CD14-positive monocyte (primary cell): ENCODE data around the gene LRRN4. TPM values are rescaled to one million over a fixed set of nuclear protein-coding genes. Genes with fewer than 3 reads are reported as not detected.

ENCODE experiments used
- DNase-seq, 3 donors: peaks; one replicate each; pipeline ENCODE4 v3.0.0-alpha.2; 2011 to 2022
- H2AFZ ChIP-seq: 2 replicates; pipeline ENCODE4 v1.6.0; 2012; ENCODE audit warnings: mild to moderate bottlenecking, low read depth, low read length, inconsistent platforms; ENCODE audit not compliant: insufficient read depth, poor library complexity, severe bottlenecking
- H3K27ac ChIP-seq, 2 donors: 1 replicate in 1 of 2; 2 replicates in 1 of 2; pipeline ENCODE4 v1.5.1; 2012 to 2013; ENCODE audit warnings: low read length in 2 of 2, control low read depth in 1 of 2, inconsistent platforms in 1 of 2, low read depth in 1 of 2, mild to moderate bottlenecking in 1 of 2
- H3K27me3 ChIP-seq, 2 donors: one replicate each; pipeline versions ENCODE4 v1.6.0 to v1.6.1; 2011 to 2013; ENCODE audit warnings: low read length in 2 of 2; ENCODE audit not compliant: control insufficient read depth in 2 of 2, insufficient read depth in 2 of 2
- H3K36me3 ChIP-seq, 2 donors: replicated peaks in 1 of 2; 1 replicate in 1 of 2; 2 replicates in 1 of 2; pipeline versions ENCODE4 v1.5.1 to v1.6.1; 2012 to 2013; ENCODE audit warnings: low read length in 2 of 2, control low read depth in 1 of 2, inconsistent platforms in 1 of 2, mild to moderate bottlenecking in 1 of 2; ENCODE audit not compliant: insufficient read depth in 2 of 2, control insufficient read depth in 1 of 2
- H3K4me1 ChIP-seq, 2 donors: 1 replicate in 1 of 2; 2 replicates in 1 of 2; pipeline versions ENCODE4 v1.5.1 to v1.6.1; 2012 to 2013; ENCODE audit warnings: low read length in 2 of 2, control low read depth in 1 of 2, inconsistent platforms in 1 of 2, mild to moderate bottlenecking in 1 of 2, moderate library complexity in 1 of 2; ENCODE audit not compliant: insufficient read depth in 2 of 2, control insufficient read depth in 1 of 2
- H3K4me2 ChIP-seq: replicated peaks from 2 replicates; pipeline ENCODE3; 2012; ENCODE audit warnings: low read length, moderate library complexity, mild to moderate bottlenecking; ENCODE audit not compliant: poor library complexity, severe bottlenecking; ENCODE audit errors: extremely low read depth
- H3K4me3 ChIP-seq, 3 experiments: fragments of 200-600 bp in 1 of 3; sonication (generic) in 1 of 3; replicated peaks in 1 of 3; 1 replicate in 2 of 3; 2 replicates in 1 of 3; pipeline ENCODE4 v1.5.1; 2011 to 2013; ENCODE audit warnings: low read length in 3 of 3, mild to moderate bottlenecking in 3 of 3, control low read depth in 2 of 3, low read depth in 2 of 3, inconsistent platforms in 1 of 3, moderate library complexity in 1 of 3
- H3K79me2 ChIP-seq: 2 replicates; pipeline ENCODE4 v1.6.0; 2012; ENCODE audit warnings: mild to moderate bottlenecking, control low read depth, inconsistent platforms, low read length, moderate library complexity; ENCODE audit not compliant: insufficient read depth
- H3K9ac ChIP-seq: 2 replicates; pipeline ENCODE4 v1.6.0; 2017; ENCODE audit warnings: low read length, mild to moderate bottlenecking; ENCODE audit not compliant: insufficient read depth, poor library complexity, severe bottlenecking
- H3K9me3 ChIP-seq, 2 donors: replicated peaks in 1 of 2; 1 replicate in 1 of 2; 2 replicates in 1 of 2; pipeline versions ENCODE4 v1.5.1 to v1.6.1; 2012 to 2013; ENCODE audit warnings: low read length in 2 of 2, control low read depth in 1 of 2; ENCODE audit not compliant: control insufficient read depth in 1 of 2, insufficient read depth in 1 of 2
- H4K20me1 ChIP-seq: 2 replicates; pipeline ENCODE4 v1.6.0; 2012; ENCODE audit warnings: mild to moderate bottlenecking, low read length, control low read depth, moderate library complexity; ENCODE audit not compliant: insufficient read depth
- H3K27ac Mint-ChIP-seq, 7 donors: one replicate each; pipeline ENCODE4 v1.8.0; 2020; ENCODE audit warnings: mild to moderate bottlenecking in 7 of 7, mixed read lengths in 7 of 7, moderate library complexity in 6 of 7, inconsistent platforms in 2 of 7
- H3K27me3 Mint-ChIP-seq, 3 donors: one replicate each; pipeline ENCODE4 v1.8.0; 2021 to 2022; ENCODE audit warnings: low read depth in 3 of 3, mild to moderate bottlenecking in 3 of 3, mixed read lengths in 3 of 3, moderate library complexity in 3 of 3, inconsistent platforms in 1 of 3
- H3K36me3 Mint-ChIP-seq, 2 donors: one replicate each; pipeline ENCODE4 v1.8.0; 2020; ENCODE audit warnings: mixed read lengths in 2 of 2, inconsistent platforms in 1 of 2, mild to moderate bottlenecking in 1 of 2
- H3K4me1 Mint-ChIP-seq: one replicate; pipeline ENCODE4 v1.8.0; 2020; ENCODE audit warnings: mild to moderate bottlenecking, mixed read lengths
- H3K4me3 Mint-ChIP-seq, 2 donors: one replicate each; pipeline ENCODE4 v1.8.0; 2020; ENCODE audit warnings: mild to moderate bottlenecking in 2 of 2, mixed read lengths in 2 of 2, moderate library complexity in 1 of 2
- H3K9me3 Mint-ChIP-seq, 7 donors: one replicate each; pipeline ENCODE4 v1.8.0; 2020 to 2022; ENCODE audit warnings: mixed read lengths in 7 of 7, mild to moderate bottlenecking in 6 of 7, moderate library complexity in 6 of 7, inconsistent platforms in 2 of 7
- WGBS: methylation state at CpG from one replicate; pipeline ENCODE4 v1.1.5; 2013; ENCODE audit warnings: missing lambda C conversion rate; ENCODE audit not compliant: insufficient coverage; 5-methylcytosine and 5-hydroxymethylcytosine counted together
- intact Hi-C, 2 donors: fragments of 100-400 bp; cut with micrococcal nuclease; formaldehyde crosslinking; loops; one replicate each; pipeline versions ENCODE4 v1.15.0 to v1.15.1; 2023
- polyA plus RNA-seq, 3 donors: library from polyadenylated mRNA; depleted of rRNA in 1 of 3; unstranded in 2 of 3; stranded (reverse) in 1 of 3; fragments of 300-500 nt in 2 of 3; fragments of >200 nt in 1 of 3; fragmentation: Illumina TruSeq in 2 of 3; gene quantifications; 1 replicate in 2 of 3; 2 replicates in 1 of 3; pipeline ENCODE4 v1.2.3, GENCODE V29; 2012 to 2021
- TF ChIP-seq, protein P1 (sequence below): fragments of 200-600 bp; IDR thresholded peaks from one replicate; pipeline ENCODE4 v1.8.0; 2022; ENCODE audit warnings: antibody characterized with exemption, mild to moderate bottlenecking

Gene LRRN4
- polyA plus RNA-seq, 3 donors, result not detected

DNA sequence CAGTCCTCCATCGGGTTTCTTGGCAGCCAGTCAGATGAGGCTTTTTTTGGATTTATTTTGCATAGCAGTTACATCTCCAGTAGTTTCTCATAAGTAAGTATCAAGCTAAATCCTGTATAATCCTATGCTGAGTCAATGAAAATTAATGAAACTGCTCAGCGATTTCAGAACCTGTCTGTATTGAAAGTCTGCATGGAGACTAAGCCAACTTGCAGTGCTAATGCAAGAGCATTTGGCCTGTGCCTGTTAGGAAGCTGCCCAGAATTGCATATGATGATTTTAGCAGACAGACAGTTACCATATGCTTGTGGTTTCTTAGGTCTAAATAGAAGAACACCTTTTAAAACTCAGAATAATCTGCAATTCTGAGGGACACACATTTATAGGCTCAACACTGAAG is 25.2 kb upstream of the LRRN4 start:
- Histone ChIP-seq H3K79me2 (no peaks in the 10 kb centered on the region), H3K27me3 (no peaks in the 10 kb centered on the region), H3K9ac (no peak overlapping the region), H2AFZ (no peak overlapping the region), H3K4me2 (no peak overlapping the region), H4K20me1 (no peaks in the 10 kb centered on the region), H3K4me1 (no peaks in the 10 kb centered on the region), H3K27ac (no peak overlapping the region), H3K4me3 (no peak overlapping the region), H3K36me3 (no peaks in the 10 kb centered on the region), H3K9me3 (no peaks in the 10 kb centered on the region)
- H3K27me3 Mint-ChIP-seq, result no peaks in the 10 kb centered on the region
- H3K9me3 Mint-ChIP-seq, result no peaks in the 10 kb centered on the region
- 88% methylated on average over 1 of the region's 2 CpGs for WGBS
- no peaks in the 10 kb centered on the region for H3K4me1 Mint-ChIP-seq
- TF ChIP-seq, protein P1, sequence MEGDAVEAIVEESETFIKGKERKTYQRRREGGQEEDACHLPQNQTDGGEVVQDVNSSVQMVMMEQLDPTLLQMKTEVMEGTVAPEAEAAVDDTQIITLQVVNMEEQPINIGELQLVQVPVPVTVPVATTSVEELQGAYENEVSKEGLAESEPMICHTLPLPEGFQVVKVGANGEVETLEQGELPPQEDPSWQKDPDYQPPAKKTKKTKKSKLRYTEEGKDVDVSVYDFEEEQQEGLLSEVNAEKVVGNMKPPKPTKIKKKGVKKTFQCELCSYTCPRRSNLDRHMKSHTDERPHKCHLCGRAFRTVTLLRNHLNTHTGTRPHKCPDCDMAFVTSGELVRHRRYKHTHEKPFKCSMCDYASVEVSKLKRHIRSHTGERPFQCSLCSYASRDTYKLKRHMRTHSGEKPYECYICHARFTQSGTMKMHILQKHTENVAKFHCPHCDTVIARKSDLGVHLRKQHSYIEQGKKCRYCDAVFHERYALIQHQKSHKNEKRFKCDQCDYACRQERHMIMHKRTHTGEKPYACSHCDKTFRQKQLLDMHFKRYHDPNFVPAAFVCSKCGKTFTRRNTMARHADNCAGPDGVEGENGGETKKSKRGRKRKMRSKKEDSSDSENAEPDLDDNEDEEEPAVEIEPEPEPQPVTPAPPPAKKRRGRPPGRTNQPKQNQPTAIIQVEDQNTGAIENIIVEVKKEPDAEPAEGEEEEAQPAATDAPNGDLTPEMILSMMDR, result no peak
- H3K27ac Mint-ChIP-seq, result no peak overlapping the region
- intact Hi-C loops, result loop anchor here (10.0 kb wide), 1 partner anchor 294 kb away; no protein-coding TSS in a partner anchor
- DNase-seq, result no peak
- H3K4me3 Mint-ChIP-seq, result no peak overlapping the region
- no peaks in the 10 kb centered on the region for H3K36me3 Mint-ChIP-seq

DNA sequence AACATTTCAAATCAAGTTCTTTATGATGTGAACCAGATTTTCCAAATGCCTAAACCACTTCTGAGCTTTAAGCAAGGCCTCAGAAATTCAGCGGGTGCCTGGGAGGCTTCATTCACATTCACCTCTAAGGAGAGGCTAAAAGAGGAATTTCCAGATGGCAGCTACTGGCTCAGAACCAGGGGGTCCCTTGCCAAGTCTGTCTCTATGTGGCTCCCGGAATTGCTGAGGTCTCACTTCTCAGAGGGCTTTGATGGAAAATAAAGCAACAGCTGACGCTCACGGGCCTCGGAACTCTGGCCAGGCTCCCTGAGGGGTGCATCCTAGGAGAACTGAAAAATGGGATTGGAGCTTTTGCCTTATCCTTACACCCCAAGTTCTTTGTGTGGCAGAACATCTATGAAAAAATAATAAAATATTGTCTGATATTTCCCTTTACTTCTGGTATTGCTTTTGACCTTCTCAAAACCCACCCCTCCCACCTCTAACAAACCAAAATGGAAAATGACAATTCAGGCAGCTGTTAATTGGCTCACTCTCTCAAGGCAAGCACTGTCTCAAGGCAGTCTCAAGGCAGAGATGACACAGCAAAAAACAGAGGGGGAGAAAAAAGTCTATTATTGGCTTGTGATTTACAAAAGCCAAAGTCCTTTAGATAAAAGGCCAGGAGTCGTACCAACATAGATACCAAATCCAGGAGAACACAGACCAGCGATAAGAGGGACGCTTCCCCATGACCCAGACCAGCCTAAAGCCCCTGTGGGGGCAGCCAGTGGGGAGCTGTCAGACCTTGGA is 21.8 kb upstream of the LRRN4 start:
- Histone ChIP-seq H3K36me3 (no peaks in the 10 kb centered on the region), H3K9ac (no peak overlapping the region), H3K4me2 (no peak overlapping the region), H3K27me3 (no peaks in the 10 kb centered on the region), H3K4me1 (no peaks in the 10 kb centered on the region), H3K27ac (no peak overlapping the region), H4K20me1 (no peaks in the 10 kb centered on the region), H3K4me3 (no peak overlapping the region), H3K79me2 (no peaks in the 10 kb centered on the region), H3K9me3 (no peaks in the 10 kb centered on the region), H2AFZ (no peak overlapping the region)
- no peaks in the 10 kb centered on the region for H3K4me1 Mint-ChIP-seq
- no peaks in the 10 kb centered on the region for H3K9me3 Mint-ChIP-seq
- peaks cover 0 to 2% (median 0%) of the 10 kb centered on the region in 3 donors for H3K27me3 Mint-ChIP-seq
- no peaks in the 10 kb centered on the region for H3K36me3 Mint-ChIP-seq
- TF ChIP-seq, protein P1, result no peak
- DNase-seq, result no peak
- H3K27ac Mint-ChIP-seq, result no peak overlapping the region
- 86% methylated on average over 1 of the region's 8 CpGs for WGBS
- no peak overlapping the region for H3K4me3 Mint-ChIP-seq
- intact Hi-C loops, result loop anchor here (2.0 to 10.0 kb wide), 2 partner anchors 291 to 547 kb away; no protein-coding TSS in a partner anchor
